Stimulated activated CD4-positive, alpha-beta T cell treated with anti-CD3 and anti-CD28 coated beads, Interleukin-4, amount 100 ng/mL, for 24 hours (primary cell): ENCODE measurements around the gene SLC25A17.
"Not testable (repeated sequence)": the region's sequence is repeated elsewhere in the genome, so short reads cannot be mapped to it uniquely, and the experiment has no call there.

Source experiments
- DNase-seq: peaks from one replicate; pipeline ENCODE4 v3.0.0-alpha.2; 2020

SLC25A17 gene

GRCh38 chr22:40753114-40753513 lies 66.0 kb downstream of the SLC25A17 start:
- DNase-seq, result no peak

- DNase-seq, result no peak
These were observed 67.9 kb downstream of the SLC25A17 start for GRCh38 chr22:40751250-40751649.

GRCh38 chr22:40749829-40750228 lies 69.3 kb downstream of the SLC25A17 start:
- no peak for DNase-seq

- no peak for DNase-seq
These were observed 70.5 kb downstream of the SLC25A17 start for GRCh38 chr22:40748388-40749355.

DNA sequence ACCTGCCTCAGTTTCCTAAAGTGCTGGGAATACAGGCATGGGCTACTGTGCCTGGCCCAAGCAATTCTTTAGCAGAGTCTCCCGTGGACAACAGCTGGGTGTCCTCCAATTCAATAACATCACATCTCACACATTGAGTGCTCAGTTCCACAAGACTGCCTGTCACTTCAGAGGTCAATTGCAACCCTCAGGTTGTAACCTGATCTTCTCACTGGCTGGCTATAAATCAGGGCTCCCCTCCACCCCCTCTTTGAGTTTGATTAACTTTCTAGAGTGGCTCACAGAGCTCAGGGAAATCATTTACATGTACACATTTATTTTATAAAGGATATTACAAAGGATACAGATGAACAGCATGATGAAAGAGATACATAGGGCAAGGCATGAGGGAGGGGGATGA lies 71.8 kb downstream of the SLC25A17 start:
- no peak for DNase-seq

- DNase-seq, result no peak
These were observed 72.5 kb downstream of the SLC25A17 start for GRCh38 chr22:40746428-40747220.

DNA sequence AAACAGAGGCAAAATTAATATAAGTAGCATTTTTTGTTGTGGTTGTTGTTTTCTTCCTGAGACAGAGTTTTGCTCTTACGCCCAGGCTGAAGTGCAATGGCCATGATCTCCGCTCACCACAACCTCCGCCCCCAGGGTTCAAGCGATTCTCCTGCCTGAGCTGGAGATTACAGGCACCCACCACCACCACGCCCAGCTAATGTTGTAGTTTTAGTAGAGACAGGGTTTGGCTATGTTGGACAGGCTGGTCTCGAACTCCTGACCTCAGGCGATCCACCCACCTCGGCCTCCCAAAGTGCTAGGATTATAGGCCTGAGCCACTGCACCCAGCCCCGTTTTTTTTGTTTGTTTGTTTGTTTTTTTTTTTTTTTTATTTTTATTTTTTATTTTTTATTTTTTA lies 75.4 kb downstream of the SLC25A17 start:
- DNase-seq, result no peak

DNA sequence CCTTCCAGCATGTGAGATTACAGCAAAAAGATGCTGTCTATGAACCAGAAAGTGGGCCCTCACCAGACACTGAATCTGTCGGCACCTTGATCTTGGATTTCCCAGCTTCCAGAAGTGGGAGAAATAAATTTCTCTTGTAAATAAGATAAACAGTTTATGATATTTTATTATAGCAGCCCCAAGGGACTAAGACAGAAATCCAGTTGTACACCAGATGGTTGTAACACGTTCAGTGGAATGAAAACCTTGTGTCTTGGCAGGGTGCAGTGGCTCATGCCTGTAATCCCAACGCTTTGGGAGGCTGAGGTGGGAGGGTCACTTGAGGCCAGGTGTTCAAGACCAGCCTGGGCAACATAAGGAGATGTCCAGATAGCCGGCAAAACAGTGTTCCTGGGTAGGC lies 78.0 kb downstream of the SLC25A17 start:
- DNase-seq, result no peak

- DNase-seq, result no peak
These were observed 79.4 kb downstream of the SLC25A17 start for GRCh38 chr22:40739721-40740120.

DNA sequence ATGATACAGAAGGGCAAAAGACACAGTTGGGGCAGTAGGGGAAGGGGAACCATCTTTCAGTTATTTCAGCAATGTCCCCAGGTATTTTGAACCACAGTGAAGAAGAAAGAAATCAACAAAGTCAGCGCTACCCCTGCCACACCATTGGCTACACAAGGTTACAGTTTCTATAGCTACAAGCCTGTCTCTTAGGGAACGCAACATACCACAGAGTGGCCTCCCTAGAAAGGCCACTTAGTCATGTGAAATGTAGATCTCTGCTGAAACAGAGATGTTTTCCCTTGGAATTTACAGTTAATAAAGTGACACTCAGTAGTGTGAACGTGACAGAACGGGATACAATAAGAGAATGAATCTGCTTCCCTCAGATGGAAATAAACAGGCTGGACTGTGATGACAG lies 85.2 kb downstream of the SLC25A17 start:
- DNase-seq, result no peak

DNA sequence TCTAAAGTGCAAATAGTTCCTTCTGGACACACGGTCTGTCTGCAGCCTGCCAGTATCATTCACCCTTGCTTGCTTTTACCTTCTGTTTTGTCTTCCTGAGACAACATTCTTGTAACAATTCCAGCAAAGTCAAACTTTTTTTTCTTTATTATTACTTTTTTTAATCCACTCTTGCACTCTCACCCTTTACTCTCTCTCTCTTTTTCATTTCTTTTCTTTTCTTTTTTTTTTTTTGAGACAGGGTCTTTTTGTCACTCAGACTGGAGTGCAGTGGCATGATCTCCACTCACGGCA lies 86.2 kb downstream of the SLC25A17 start:
- DNase-seq, result no peak

DNA sequence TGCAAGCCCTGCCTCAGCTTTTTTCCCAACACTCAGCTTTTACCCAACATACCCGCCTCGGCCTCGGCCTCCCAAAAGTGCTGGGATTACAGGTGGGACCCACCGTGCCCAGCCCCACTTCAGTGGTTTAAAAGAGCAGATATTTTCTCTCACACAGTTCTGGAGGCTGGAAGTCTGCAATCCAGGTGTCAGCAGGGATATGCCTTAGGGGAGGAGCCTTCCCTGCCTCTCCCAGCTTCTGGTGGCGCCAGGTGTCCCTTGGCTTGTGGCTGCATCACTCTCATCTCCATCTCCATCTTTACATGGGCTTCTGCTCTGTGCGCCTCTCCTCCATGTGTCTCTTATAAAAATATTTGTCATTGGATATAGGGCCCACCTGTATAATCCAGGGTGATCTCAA lies 89.9 kb downstream of the SLC25A17 start:
- DNase-seq, result no peak

- DNase-seq, result peak; percentile 50
These were observed 90.4 kb downstream of the SLC25A17 start for GRCh38 chr22:40728731-40729189.

DNA sequence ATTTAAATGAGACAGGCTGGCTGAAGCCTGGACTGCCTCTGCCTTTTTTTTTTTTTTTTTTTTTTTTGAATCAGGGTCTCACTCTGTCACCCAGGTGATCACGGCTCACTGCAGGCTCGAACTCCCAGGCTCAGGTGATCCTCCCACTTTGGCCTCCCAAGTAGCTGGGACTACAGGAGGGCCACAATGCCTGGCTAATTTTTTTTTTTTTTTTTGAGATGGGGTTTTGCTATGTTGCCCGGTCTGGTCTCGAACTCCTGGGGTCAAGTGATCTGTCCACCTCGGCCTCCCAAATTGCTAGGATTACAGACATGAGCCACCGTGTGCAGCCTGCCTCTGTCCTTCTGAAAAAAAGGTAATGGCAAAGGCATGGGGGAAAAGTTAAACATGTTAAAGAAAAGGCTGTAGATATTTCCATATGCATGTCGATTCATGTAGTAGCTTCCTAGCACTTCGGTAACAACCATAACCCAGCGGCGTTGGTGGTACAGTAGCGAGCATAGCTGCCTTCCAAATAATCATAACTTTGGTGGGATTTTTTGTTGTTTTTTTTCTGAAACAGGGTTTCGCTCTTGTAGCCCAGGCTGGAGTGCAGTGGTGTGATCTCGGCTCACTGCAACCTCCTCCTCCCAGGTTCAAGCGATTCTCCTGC lies 91.1 kb downstream of the SLC25A17 start:
- DNase-seq, result no peak

- DNase-seq, result no peak
These were observed 91.8 kb downstream of the SLC25A17 start for GRCh38 chr22:40727070-40727963.

DNA sequence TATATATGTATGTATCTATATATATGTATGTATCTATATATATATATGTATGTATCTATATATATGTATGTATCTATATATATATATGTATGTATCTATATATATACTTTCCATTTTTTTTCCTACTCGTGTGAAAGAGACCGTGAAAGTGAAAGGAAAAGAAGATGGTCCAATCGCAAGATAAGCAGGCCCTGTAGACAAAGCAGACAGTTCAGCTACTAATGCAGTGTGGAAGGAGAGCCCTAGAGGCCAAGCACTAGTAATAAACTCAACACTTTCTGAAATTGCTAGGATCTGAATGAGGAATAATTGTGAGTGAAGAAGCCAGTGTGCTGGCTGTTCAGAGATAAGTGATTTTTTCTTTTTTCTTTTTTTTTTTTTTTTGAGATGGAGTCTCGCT lies 92.6 kb downstream of the SLC25A17 start:
- no peak for DNase-seq

GRCh38 chr22:40723396-40723933 lies 95.7 kb downstream of the SLC25A17 start:
- no peak for DNase-seq

GRCh38 chr22:40721266-40721665 lies 97.9 kb downstream of the SLC25A17 start:
- no peak for DNase-seq

DNA sequence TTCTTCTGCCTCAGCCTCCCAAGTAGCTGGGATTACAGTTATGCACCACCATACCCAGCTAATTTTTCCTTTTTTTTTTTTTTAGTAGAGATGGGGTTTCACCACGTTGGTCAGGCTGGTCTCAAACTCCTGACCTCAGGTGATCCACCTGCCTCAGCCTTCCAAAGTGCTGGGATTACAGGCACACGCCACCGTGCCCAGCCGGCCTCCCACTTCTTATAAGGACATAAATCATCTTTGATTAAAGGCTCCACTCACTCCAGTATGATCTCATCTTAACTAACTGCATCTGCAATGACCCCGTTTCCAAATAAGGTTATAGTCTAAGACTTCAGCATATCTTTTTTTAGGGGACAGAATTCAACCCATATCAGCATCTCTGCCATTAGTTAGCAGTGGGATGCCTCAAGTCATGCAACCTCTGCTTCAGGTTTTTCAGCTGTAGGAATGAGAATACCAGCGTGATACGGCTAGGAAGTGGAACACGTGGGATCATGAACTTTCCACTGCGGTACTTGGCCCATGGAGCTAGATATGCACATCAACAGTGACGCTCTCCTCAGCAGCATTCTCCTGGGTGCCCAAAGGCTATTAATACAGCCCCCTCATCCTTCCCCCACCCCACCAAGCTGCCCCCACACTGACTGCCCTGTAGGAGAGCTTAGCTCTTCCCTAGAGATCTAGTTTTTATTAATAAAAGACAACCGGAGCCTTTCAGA lies 98.4 kb downstream of the SLC25A17 start:
- no peak for DNase-seq

- not testable (repeated sequence) for DNase-seq
These were observed 99.0 kb downstream of the SLC25A17 start for GRCh38 chr22:40720156-40720537.
